ENCODE results near the gene ATP13A4. TPM values are rescaled to one million over a fixed set of nuclear protein-coding genes. Genes with fewer than 3 reads are reported as not detected.

ATP13A4 gene
- total RNA-seq, result 0.13 TPM in 1 of 2 replicates, not detected in the other

- no peak for DNase-seq (ENCODE audit: low read depth in 2 of 2)
Measured at GRCh38 chr3:193554811-193555210, at the start of gene ATP13A4. TSS of gene ATP13A4 (minus strand) at chr3:193554895. CDS start at chr3:193554799, 96 bp downstream.

- no peak for DNase-seq (ENCODE audit: low read depth in 2 of 2)
Measured at GRCh38 chr3:193599393-193599792, 44.7 kb upstream of the ATP13A4 start.

- no peak for DNase-seq (ENCODE audit: low read depth in 2 of 2)
Measured at GRCh38 chr3:193598202-193598601, 43.5 kb upstream of the ATP13A4 start.

GRCh38 chr3:193595939-193596487, 41.3 kb upstream of the ATP13A4 start:
- no peak for DNase-seq (ENCODE audit: low read depth in 2 of 2)

GRCh38 chr3:193594946-193595689, 40.4 kb upstream of the ATP13A4 start:
- no peak for DNase-seq (ENCODE audit: low read depth in 2 of 2)

- peak in 1 of 2 donors; percentile 50 for DNase-seq (ENCODE audit: low read depth in 2 of 2)
Measured at GRCh38 chr3:193593668-193594030, 39.0 kb upstream of the ATP13A4 start.

- DNase-seq (ENCODE audit: low read depth in 2 of 2), result peak; percentile 97
Measured at GRCh38 chr3:193592841-193593667, 38.4 kb upstream of the ATP13A4 start, which contains the start of gene OPA1. TSS of gene OPA1 (plus strand) at chr3:193593208. CDS start at chr3:193593378, 170 bp downstream.

GRCh38 chr3:193590088-193590856, 35.6 kb upstream of the ATP13A4 start:
- DNase-seq (ENCODE audit: low read depth in 2 of 2), result peak in 1 of 2 donors; percentile 11

GRCh38 chr3:193589616-193590015, 34.9 kb upstream of the ATP13A4 start:
- DNase-seq (ENCODE audit: low read depth in 2 of 2), result no peak

- DNase-seq (ENCODE audit: low read depth in 2 of 2), result no peak
Measured at GRCh38 chr3:193589129-193589528, 34.4 kb upstream of the ATP13A4 start.

GRCh38 chr3:193586526-193586925, 31.8 kb upstream of the ATP13A4 start:
- no peak for DNase-seq (ENCODE audit: low read depth in 2 of 2)

GRCh38 chr3:193585530-193585929, 30.8 kb upstream of the ATP13A4 start:
- no peak for DNase-seq (ENCODE audit: low read depth in 2 of 2)

- DNase-seq (ENCODE audit: low read depth in 2 of 2), result no peak
Measured at GRCh38 chr3:193574488-193575070, 19.9 kb upstream of the ATP13A4 start.

- DNase-seq (ENCODE audit: low read depth in 2 of 2), result no peak
Measured at GRCh38 chr3:193573403-193574191, 18.9 kb upstream of the ATP13A4 start.

GRCh38 chr3:193572426-193572908, 17.8 kb upstream of the ATP13A4 start:
- DNase-seq (ENCODE audit: low read depth in 2 of 2), result peak; percentile 44 to 68

- DNase-seq (ENCODE audit: low read depth in 2 of 2), result no peak
Measured at GRCh38 chr3:193569119-193569518, 14.4 kb upstream of the ATP13A4 start.

- peak in 1 of 2 donors; percentile 13 for DNase-seq (ENCODE audit: low read depth in 2 of 2)
Measured at GRCh38 chr3:193564012-193564411, 9.3 kb upstream of the ATP13A4 start.

- DNase-seq (ENCODE audit: low read depth in 2 of 2), result no peak
Measured at GRCh38 chr3:193563426-193563825, 8.7 kb upstream of the ATP13A4 start.

- DNase-seq (ENCODE audit: low read depth in 2 of 2), result no peak
Measured at GRCh38 chr3:193560870-193561269, 6.2 kb upstream of the ATP13A4 start.

GRCh38 chr3:193560091-193560490, 5.4 kb upstream of the ATP13A4 start:
- DNase-seq (ENCODE audit: low read depth in 2 of 2), result no peak
